Osteoblast (primary cell): ENCODE results near the gene KRT79. TPM values are rescaled to one million over a fixed set of nuclear protein-coding genes. Genes with fewer than 3 reads are reported as not detected.

Experiments used
- DNase-seq: peaks from one replicate; pipeline ENCODE4 v3.0.0; 2011; ENCODE audit warnings: low spot score, mixed read lengths; ENCODE audit not compliant: insufficient read length; ENCODE audit errors: missing footprints
- H2AFZ ChIP-seq: 2 replicates; pipeline ENCODE4 v1.6.0; 2011; ENCODE audit warnings: mild to moderate bottlenecking, low read length
- H3K27ac ChIP-seq: 2 replicates; pipeline ENCODE4 v1.5.1; 2011; ENCODE audit warnings: mild to moderate bottlenecking, low read depth, low read length, moderate library complexity
- H3K27me3 ChIP-seq: 2 replicates; pipeline ENCODE4 v1.6.0; 2012; ENCODE audit warnings: mild to moderate bottlenecking, control low read depth, inconsistent platforms, low read length, moderate library complexity; ENCODE audit not compliant: insufficient read depth
- H3K36me3 ChIP-seq: 2 replicates; pipeline ENCODE4 v1.5.1; 2011; ENCODE audit warnings: mild to moderate bottlenecking, low read length, control low read depth, moderate library complexity; ENCODE audit not compliant: insufficient read depth
- H3K4me1 ChIP-seq: 2 replicates; pipeline ENCODE4 v1.5.1; 2011; ENCODE audit warnings: mild to moderate bottlenecking, low read length, control low read depth, moderate library complexity; ENCODE audit not compliant: insufficient read depth
- H3K4me2 ChIP-seq: 2 replicates; pipeline ENCODE4 v1.6.0; 2011; ENCODE audit warnings: mild to moderate bottlenecking, low read length; ENCODE audit not compliant: insufficient read depth
- H3K4me3 ChIP-seq: fragments of 200-600 bp; sonication (generic); 3 replicates; pipeline ENCODE4 v1.5.1; 2012; ENCODE audit warnings: mild to moderate bottlenecking, low read length, inconsistent platforms; ENCODE audit not compliant: insufficient read depth
- H3K79me2 ChIP-seq: 2 replicates; pipeline ENCODE4 v1.6.0; 2012; ENCODE audit warnings: mild to moderate bottlenecking, low read length, control low read depth, inconsistent platforms; ENCODE audit not compliant: insufficient read depth
- H3K9me3 ChIP-seq: 2 replicates; pipeline ENCODE4 v1.5.1; 2011; ENCODE audit warnings: low read depth, low read length, control low read depth
- H4K20me1 ChIP-seq: 2 replicates; pipeline ENCODE4 v1.6.0; 2012; ENCODE audit warnings: mild to moderate bottlenecking, low read length, control low read depth; ENCODE audit not compliant: insufficient read depth
- total RNA-seq: library from RNA; depleted of rRNA; stranded (reverse); fragments of >200 nt; gene quantifications from 2 replicates; pipeline ENCODE4 v1.2.3, GENCODE V29; 2012
- TF ChIP-seq, protein P1 (sequence below): IDR thresholded peaks from 2 replicates; pipeline ENCODE4 v1.5.1; 2011; ENCODE audit warnings: mild to moderate bottlenecking, low read depth, low read length, moderate library complexity; ENCODE audit errors: extremely low read depth

KRT79 gene
- total RNA-seq, 1 donor: not detected

DNA sequence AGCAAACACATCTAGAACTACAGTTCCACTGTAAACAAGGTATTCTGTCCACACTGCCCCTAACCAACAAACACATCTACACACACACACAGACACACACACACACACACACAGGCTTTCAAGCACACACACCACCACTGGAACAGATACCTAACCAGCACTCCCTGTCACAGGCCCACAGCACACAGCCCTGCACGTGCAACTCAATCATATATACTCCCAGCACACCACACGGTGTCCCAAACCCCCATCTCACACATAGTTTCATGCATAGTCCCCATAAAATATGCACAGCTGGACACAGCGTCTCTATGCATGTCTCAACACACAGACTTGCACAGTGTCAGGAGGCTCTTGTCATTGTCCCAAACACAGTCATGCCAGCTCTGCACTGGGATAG, 43.1 kb upstream of the KRT79 start:
- no peak overlapping the region for H2AFZ ChIP-seq
- H3K27ac ChIP-seq: no peak overlapping the region
- TF ChIP-seq, protein P1, sequence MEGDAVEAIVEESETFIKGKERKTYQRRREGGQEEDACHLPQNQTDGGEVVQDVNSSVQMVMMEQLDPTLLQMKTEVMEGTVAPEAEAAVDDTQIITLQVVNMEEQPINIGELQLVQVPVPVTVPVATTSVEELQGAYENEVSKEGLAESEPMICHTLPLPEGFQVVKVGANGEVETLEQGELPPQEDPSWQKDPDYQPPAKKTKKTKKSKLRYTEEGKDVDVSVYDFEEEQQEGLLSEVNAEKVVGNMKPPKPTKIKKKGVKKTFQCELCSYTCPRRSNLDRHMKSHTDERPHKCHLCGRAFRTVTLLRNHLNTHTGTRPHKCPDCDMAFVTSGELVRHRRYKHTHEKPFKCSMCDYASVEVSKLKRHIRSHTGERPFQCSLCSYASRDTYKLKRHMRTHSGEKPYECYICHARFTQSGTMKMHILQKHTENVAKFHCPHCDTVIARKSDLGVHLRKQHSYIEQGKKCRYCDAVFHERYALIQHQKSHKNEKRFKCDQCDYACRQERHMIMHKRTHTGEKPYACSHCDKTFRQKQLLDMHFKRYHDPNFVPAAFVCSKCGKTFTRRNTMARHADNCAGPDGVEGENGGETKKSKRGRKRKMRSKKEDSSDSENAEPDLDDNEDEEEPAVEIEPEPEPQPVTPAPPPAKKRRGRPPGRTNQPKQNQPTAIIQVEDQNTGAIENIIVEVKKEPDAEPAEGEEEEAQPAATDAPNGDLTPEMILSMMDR: no peak
- H3K9me3 ChIP-seq: no peaks in the 10 kb centered on the region
- no peaks in the 10 kb centered on the region for H3K27me3 ChIP-seq
- no peaks in the 10 kb centered on the region for H4K20me1 ChIP-seq
- DNase-seq: no peak
- no peaks in the 10 kb centered on the region for H3K36me3 ChIP-seq
- no peak overlapping the region for H3K4me2 ChIP-seq
- H3K79me2 ChIP-seq: no peaks in the 10 kb centered on the region
- H3K4me3 ChIP-seq: no peak overlapping the region
- peaks cover 15% of the 10 kb centered on the region for H3K4me1 ChIP-seq

DNA sequence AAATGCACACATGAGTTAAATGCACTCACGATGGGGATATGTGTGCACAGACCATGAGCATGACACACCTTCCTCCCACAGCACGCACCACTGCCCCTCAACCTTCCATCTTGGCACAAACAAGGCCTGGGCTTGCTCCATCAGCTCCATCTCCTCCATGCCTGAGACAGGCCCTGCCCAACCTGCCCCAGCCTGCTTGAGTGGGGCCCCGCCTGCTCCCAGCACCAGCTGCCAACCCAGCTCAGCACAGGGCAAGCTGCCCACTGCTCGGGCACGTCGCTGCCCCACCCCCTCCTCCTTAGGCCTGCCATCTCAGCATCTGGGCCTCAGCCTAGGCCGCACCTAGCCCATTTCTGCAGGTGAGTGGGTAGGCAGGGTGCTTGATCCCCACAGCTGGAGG, 42.3 kb upstream of the KRT79 start:
- H3K4me3 ChIP-seq: no peak overlapping the region
- no peak overlapping the region for H3K4me2 ChIP-seq
- no peaks in the 10 kb centered on the region for H4K20me1 ChIP-seq
- H3K27ac ChIP-seq: no peak overlapping the region
- TF ChIP-seq, protein P1: no peak
- no peak overlapping the region for H2AFZ ChIP-seq
- H3K79me2 ChIP-seq: no peaks in the 10 kb centered on the region
- DNase-seq: peak; percentile 71
- H3K36me3 ChIP-seq: no peaks in the 10 kb centered on the region
- no peaks in the 10 kb centered on the region for H3K9me3 ChIP-seq
- no peaks in the 10 kb centered on the region for H3K27me3 ChIP-seq
- H3K4me1 ChIP-seq: peaks cover 24% of the 10 kb centered on the region

DNA sequence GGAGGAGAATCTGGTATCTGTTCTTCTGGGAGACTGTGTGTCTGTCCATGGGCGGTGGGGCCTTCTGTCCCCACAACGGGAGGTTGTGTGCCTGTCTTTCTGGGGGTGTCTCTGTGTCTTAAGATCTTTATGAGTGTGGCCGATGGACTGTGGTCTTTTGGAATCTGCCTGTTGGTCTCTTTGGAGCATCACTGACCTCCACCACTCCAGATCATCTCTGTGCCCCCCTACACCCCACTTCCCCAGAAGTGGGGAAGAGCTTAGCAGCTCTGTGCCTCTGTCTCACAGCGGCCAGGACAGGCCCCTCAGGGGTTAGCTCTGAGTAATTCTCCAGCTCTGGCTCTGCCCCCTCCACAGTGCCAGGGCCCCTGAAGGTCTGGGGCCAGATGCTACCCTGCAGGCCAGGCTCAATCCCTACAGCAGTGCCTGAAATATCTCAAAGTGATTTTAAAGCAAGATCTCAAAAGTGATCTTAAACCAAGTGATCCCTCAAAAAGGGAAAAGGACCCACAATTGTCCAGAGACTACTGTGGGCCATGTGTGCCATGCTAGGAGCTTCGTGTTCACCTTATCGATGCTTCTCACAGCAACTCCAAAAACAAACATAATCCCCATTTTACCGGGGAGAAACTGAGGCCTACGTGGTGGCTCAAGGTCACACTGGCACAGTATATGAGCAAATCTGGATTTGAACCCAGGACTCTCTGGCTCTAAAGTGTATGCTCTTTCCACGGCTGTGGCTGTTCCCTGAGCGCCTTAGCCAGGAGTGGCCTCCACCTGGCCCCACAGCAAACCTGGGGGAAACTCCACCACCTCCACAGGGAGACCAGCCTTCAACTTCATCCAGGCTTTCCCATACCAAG, 40.7 kb upstream of the KRT79 start:
- H4K20me1 ChIP-seq: no peaks in the 10 kb centered on the region
- H3K9me3 ChIP-seq: no peaks in the 10 kb centered on the region
- TF ChIP-seq, protein P1: no peak
- H3K4me1 ChIP-seq: peaks cover 37% of the 10 kb centered on the region
- peak; percentile 96 for DNase-seq
- peak overlapping the region; percentile 76 for H3K27ac ChIP-seq
- no peaks in the 10 kb centered on the region for H3K79me2 ChIP-seq
- no peaks in the 10 kb centered on the region for H3K36me3 ChIP-seq
- H3K4me2 ChIP-seq: peak overlapping the region; percentile 78
- H3K4me3 ChIP-seq: peak overlapping the region; percentile 53
- H3K27me3 ChIP-seq: no peaks in the 10 kb centered on the region
- peak overlapping the region; percentile 68 for H2AFZ ChIP-seq

DNA sequence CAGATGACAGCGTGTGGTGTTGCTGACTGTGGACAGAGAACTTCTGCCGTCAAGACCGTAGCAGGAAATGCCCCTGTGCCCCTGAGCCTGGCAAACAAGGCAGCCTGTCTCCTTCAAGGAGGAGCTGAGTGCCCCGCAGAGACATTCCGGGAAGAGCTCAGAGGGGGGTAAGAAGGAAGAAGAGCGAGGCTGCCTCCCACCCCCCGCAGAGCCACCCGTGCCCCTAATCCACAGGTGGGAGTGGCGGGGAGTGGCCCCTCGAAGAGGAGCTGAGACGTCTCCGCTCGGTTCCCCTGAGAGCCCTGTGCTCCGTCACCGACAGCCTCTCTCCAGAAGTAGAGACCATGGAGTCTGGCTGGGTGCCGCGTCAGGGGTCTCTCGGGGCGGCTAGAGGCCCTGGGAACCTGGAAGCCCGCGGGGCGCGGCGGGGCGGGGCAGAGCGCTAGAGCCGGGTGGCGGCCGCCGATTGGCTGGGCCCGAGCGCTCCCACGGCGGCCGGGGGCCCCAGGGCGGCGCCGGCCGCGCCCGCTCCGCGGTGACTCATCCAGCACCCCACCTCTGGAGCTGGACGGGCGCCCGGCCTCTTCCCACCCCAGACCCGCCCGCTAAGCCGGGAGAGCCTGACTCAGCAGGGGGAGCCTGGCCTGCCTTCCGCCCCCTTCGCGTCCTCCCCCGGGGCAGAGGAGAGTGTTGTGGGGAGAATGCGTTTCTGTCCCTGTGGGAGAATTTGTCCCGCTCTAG, 39.9 kb upstream of the KRT79 start:
- peak overlapping the region; percentile 84 for H2AFZ ChIP-seq
- H3K36me3 ChIP-seq: no peaks in the 10 kb centered on the region
- peaks cover 37% of the 10 kb centered on the region for H3K4me1 ChIP-seq
- H3K79me2 ChIP-seq: no peaks in the 10 kb centered on the region
- H3K4me3 ChIP-seq: peak overlapping the region; percentile 71
- H3K9me3 ChIP-seq: no peaks in the 10 kb centered on the region
- peak overlapping the region; percentile 89 for H3K4me2 ChIP-seq
- peak overlapping the region; percentile 76 for H3K27ac ChIP-seq
- TF ChIP-seq, protein P1: no peak
- H3K27me3 ChIP-seq: no peaks in the 10 kb centered on the region
- no peaks in the 10 kb centered on the region for H4K20me1 ChIP-seq
- DNase-seq: peak; percentile 100
